ENCODE data around the gene TUBB2A. TPM values are rescaled to one million over a fixed set of nuclear protein-coding genes. Genes with fewer than 3 reads are reported as not detected.
"Not testable (repeated sequence)": the region's sequence is repeated elsewhere in the genome, so short reads cannot be mapped to it uniquely, and the experiment has no call there.

The TUBB2A gene
- polyA plus RNA-seq, 1 of the 3 experiments (the other 2 are of a cell fraction): 199 TPM

DNA sequence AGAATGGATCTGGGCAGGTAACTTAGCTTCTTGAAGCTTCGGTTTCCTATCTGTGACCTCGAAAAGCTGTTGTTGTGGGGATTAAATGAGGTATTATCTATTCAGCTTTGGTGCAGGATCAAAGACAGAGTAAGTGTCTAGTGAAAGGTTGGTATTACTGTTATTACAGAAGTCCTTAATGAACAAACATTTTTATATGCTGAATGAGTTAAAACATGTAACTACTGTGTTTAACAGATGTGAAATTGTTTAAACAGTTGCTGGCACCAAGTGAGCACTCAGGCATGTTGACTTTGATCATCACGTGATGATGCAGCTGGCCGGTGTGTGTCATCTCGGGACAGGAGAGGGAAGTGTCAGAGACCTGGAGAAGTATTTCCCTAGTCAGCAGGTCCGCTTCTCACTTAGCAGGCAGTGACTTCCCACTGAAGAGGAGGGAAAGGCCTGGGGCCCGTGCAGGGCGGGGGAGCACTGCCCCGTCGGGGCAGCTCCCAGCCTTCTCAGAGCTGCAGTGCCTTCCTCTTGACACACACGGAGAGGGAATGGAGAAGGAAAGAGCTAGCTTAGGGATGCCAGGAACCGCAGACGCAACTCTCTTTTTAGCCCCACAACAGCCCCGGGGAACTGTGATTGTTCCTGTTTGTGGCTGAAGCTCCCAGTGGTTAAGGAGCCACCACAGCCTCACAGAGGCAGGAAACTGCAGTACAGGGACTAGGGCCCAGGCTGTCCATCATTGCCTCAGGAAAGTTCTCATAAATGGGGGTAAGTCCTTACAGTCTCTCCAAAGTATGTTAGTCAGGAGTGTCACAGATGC, 18.0 kb downstream of the TUBB2A start:
- Histone ChIP-seq H3K27me3 (ENCODE audit: insufficient read depth) (no peaks in the 10 kb centered on the region), H3K4me1 (ENCODE audit: control insufficient read depth in 1 of 2, insufficient read depth in 2 of 2, low read depth in 1 of 2, low read length in 1 of 2) (no peaks in the 10 kb centered on the region), H4K20me1 (ENCODE audit: insufficient read depth) (no peaks in the 10 kb centered on the region), H3K27ac (ENCODE audit: low read depth in 2 of 2, low read length in 1 of 2) (no peak overlapping the region), H3K9me3 (no peaks in the 10 kb centered on the region), H3K9me2 (no peaks in the 10 kb centered on the region), H3K4me2 (no peak overlapping the region), H2AFZ (ENCODE audit: low read depth) (no peak overlapping the region), H3K36me3 (replicated peaks in 1 of 2; ENCODE audit: control insufficient read depth in 1 of 2, insufficient read depth in 2 of 2, low read length in 1 of 2) (peaks cover 25 to 59% of the 10 kb centered on the region in 2 experiments), H3F3A (replicated peaks; ENCODE audit: insufficient read depth) (peaks cover 6% of the 10 kb centered on the region), H3K79me2 (ENCODE audit: insufficient read depth) (no peaks in the 10 kb centered on the region), H3K4me3 (ENCODE audit: low read depth in 2 of 2, low read length in 1 of 2) (no peak overlapping the region), H3K9ac (no peak overlapping the region)
- POLR2A ChIA-PET: interaction anchor here (1.0 kb wide), 1 partner anchor 18 kb away, joined by 3 read pairs; the partner anchor contains the start of gene TUBB2A
- CTCF ChIA-PET: interaction anchor here (1.3 to 1.7 kb wide), 4 partner anchors 14 to 593 kb away, joined by 4 to 6 read pairs (median 4); no protein-coding TSS in a partner anchor
- TF ChIP-seq, protein P1, sequence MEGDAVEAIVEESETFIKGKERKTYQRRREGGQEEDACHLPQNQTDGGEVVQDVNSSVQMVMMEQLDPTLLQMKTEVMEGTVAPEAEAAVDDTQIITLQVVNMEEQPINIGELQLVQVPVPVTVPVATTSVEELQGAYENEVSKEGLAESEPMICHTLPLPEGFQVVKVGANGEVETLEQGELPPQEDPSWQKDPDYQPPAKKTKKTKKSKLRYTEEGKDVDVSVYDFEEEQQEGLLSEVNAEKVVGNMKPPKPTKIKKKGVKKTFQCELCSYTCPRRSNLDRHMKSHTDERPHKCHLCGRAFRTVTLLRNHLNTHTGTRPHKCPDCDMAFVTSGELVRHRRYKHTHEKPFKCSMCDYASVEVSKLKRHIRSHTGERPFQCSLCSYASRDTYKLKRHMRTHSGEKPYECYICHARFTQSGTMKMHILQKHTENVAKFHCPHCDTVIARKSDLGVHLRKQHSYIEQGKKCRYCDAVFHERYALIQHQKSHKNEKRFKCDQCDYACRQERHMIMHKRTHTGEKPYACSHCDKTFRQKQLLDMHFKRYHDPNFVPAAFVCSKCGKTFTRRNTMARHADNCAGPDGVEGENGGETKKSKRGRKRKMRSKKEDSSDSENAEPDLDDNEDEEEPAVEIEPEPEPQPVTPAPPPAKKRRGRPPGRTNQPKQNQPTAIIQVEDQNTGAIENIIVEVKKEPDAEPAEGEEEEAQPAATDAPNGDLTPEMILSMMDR (IDR thresholded peaks at IDR 0.05): no peak
- TF ChIP-seq, protein P2, sequence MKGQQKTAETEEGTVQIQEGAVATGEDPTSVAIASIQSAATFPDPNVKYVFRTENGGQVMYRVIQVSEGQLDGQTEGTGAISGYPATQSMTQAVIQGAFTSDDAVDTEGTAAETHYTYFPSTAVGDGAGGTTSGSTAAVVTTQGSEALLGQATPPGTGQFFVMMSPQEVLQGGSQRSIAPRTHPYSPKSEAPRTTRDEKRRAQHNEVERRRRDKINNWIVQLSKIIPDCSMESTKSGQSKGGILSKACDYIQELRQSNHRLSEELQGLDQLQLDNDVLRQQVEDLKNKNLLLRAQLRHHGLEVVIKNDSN (IDR thresholded peaks at IDR 0.05; ENCODE audit: borderline replicate concordance, low read depth): peak; percentile 53; the same call in 1 of the 2 replicates
- DNase-seq: no peak
- 85% methylated on average over 14 of the region's 14 CpGs for WGBS (ENCODE audit: low lambda C conversion rate)

DNA sequence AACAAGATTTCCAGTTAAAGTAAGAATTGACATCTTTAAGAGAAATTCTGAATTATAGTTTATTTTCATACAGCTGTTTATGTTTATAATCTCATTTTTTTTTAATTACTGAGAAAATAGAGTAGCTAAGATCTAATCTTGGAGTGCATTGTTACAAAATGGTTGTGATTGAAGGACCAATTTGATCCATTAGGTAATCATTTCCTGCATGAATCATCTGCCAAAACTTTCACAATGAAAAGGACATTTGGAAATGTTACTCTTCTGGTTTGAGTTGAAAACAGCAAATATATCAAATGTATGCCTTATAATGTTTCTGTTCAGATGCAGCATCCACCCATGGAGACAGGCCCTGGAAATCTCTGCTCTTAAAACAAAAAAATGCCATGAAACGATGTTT, 19.0 kb downstream of the TUBB2A start:
- Histone ChIP-seq H2AFZ (ENCODE audit: low read depth) (no peak overlapping the region), H3K4me1 (ENCODE audit: control insufficient read depth in 1 of 2, insufficient read depth in 2 of 2, low read depth in 1 of 2, low read length in 1 of 2) (no peaks in the 10 kb centered on the region), H3K4me2 (no peak overlapping the region), H3K79me2 (ENCODE audit: insufficient read depth) (no peaks in the 10 kb centered on the region), H3K36me3 (replicated peaks in 1 of 2; ENCODE audit: control insufficient read depth in 1 of 2, insufficient read depth in 2 of 2, low read length in 1 of 2) (peaks cover 25 to 54% of the 10 kb centered on the region in 2 experiments), H3K9me2 (no peaks in the 10 kb centered on the region), H3K4me3 (ENCODE audit: low read depth in 2 of 2, low read length in 1 of 2) (no peak overlapping the region), H3F3A (replicated peaks; ENCODE audit: insufficient read depth) (peaks cover 6% of the 10 kb centered on the region), H4K20me1 (ENCODE audit: insufficient read depth) (no peaks in the 10 kb centered on the region), H3K9me3 (no peaks in the 10 kb centered on the region), H3K27me3 (ENCODE audit: insufficient read depth) (no peaks in the 10 kb centered on the region), H3K27ac (ENCODE audit: low read depth in 2 of 2, low read length in 1 of 2) (peak overlapping the region in 1 of 2 experiments; percentile 21; a peak in 1 of 4 replicates), H3K9ac (no peak overlapping the region)
- no peak for DNase-seq
- WGBS (ENCODE audit: low lambda C conversion rate): 58% methylated on average over 1 of the region's 1 CpG
- CTCF ChIA-PET: no interaction called here
- POLR2A ChIA-PET: no interaction called here
- no peak for TF ChIP-seq POLR2AphosphoS5 (IDR thresholded peaks at IDR 0.05; ENCODE audit: low read depth, low read length)
- no peak for TF ChIP-seq RAD21 (IDR thresholded peaks at IDR 0.05; ENCODE audit: low read length)
- TF ChIP-seq FOXJ3 (CRISPR knock-in tag; IDR thresholded peaks at IDR 0.05): no peak
- no peak for TF ChIP-seq SMC3 (IDR thresholded peaks at IDR 0.05; ENCODE audit: low read depth, low read length)
- TF ChIP-seq, protein P3, sequence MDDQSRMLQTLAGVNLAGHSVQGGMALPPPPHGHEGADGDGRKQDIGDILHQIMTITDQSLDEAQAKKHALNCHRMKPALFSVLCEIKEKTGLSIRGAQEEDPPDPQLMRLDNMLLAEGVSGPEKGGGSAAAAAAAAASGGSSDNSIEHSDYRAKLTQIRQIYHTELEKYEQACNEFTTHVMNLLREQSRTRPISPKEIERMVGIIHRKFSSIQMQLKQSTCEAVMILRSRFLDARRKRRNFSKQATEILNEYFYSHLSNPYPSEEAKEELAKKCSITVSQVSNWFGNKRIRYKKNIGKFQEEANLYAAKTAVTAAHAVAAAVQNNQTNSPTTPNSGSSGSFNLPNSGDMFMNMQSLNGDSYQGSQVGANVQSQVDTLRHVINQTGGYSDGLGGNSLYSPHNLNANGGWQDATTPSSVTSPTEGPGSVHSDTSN (IDR thresholded peaks at IDR 0.05): 0 out of 2 replicates have a peak, but pooled peaks have one; percentile 12
- no peak for TF ChIP-seq NFIC (IDR thresholded peaks at IDR 0.05; ENCODE audit: borderline replicate concordance)
- TF ChIP-seq, protein P4, sequence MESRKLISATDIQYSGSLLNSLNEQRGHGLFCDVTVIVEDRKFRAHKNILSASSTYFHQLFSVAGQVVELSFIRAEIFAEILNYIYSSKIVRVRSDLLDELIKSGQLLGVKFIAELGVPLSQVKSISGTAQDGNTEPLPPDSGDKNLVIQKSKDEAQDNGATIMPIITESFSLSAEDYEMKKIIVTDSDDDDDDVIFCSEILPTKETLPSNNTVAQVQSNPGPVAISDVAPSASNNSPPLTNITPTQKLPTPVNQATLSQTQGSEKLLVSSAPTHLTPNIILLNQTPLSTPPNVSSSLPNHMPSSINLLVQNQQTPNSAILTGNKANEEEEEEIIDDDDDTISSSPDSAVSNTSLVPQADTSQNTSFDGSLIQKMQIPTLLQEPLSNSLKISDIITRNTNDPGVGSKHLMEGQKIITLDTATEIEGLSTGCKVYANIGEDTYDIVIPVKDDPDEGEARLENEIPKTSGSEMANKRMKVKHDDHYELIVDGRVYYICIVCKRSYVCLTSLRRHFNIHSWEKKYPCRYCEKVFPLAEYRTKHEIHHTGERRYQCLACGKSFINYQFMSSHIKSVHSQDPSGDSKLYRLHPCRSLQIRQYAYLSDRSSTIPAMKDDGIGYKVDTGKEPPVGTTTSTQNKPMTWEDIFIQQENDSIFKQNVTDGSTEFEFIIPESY (IDR thresholded peaks at IDR 0.05; ENCODE audit: borderline replicate concordance, low read depth): no peak

DNA sequence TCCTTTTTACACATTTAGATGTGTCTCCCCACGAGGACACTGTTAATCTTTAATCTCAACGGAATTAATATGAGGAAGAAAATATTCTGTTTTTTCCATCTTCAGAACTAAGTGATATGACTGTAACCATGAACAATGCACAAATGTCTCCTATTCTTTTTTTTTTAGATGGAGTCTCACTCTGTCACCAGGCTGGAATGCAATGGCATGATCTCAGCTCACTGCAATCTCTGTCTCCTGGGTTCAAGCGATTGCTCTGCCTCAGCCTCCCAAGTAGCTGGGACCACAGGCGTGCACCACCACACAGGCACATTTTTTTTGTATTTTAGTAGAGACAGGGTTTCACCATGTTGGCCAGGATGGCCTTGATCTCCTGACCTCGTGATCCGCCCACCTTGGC, 19.5 kb downstream of the TUBB2A start:
- H3K9me2 ChIP-seq; H3K9me3 ChIP-seq; H3K79me2 ChIP-seq (ENCODE audit: insufficient read depth); H3K27me3 ChIP-seq (ENCODE audit: insufficient read depth); CTCF ChIA-PET; H3K4me2 ChIP-seq; H3K9ac ChIP-seq; H3K4me1 ChIP-seq (ENCODE audit: control insufficient read depth in 1 of 2, insufficient read depth in 2 of 2, low read depth in 1 of 2, low read length in 1 of 2); H3K4me3 ChIP-seq (ENCODE audit: low read depth in 2 of 2, low read length in 1 of 2); DNase-seq; H3F3A ChIP-seq (replicated peaks; ENCODE audit: insufficient read depth); POLR2A ChIA-PET; H2AFZ ChIP-seq (ENCODE audit: low read depth); H4K20me1 ChIP-seq (ENCODE audit: insufficient read depth): not testable (repeated sequence)
- WGBS (ENCODE audit: low lambda C conversion rate): 83% methylated on average over 6 of the region's 6 CpGs
- Histone ChIP-seq H3K36me3 (replicated peaks in 1 of 2; ENCODE audit: control insufficient read depth in 1 of 2, insufficient read depth in 2 of 2, low read length in 1 of 2) (peaks cover 22 to 51% of the 10 kb centered on the region in 2 experiments), H3K27ac (ENCODE audit: low read depth in 2 of 2, low read length in 1 of 2) (peak overlapping the region in 1 of 2 experiments; percentile 21; a peak in 1 of 4 replicates)

Measured in SK-N-SH (cell line).